Duodenal mucosa (tissue), 2 donors: ENCODE results near the gene CUEDC1.

Source experiments
- H3K27ac ChIP-seq: one replicate; pipeline ENCODE4 v1.7.0; 2013; ENCODE audit warnings: low read depth, low read length
- H3K27me3 ChIP-seq, 2 donors: one replicate each; pipeline ENCODE4 v1.7.0; 2013; ENCODE audit warnings: low read length in 2 of 2, control low read depth in 1 of 2; ENCODE audit not compliant: insufficient read depth in 2 of 2, control insufficient read depth in 1 of 2
- H3K36me3 ChIP-seq, 2 donors: one replicate each; pipeline ENCODE4 v1.7.0; 2013; ENCODE audit warnings: low read length in 2 of 2, control low read depth in 1 of 2; ENCODE audit not compliant: insufficient read depth in 2 of 2, control insufficient read depth in 1 of 2
- H3K4me1 ChIP-seq, 2 donors: one replicate each; pipeline ENCODE4 v1.7.0; 2013; ENCODE audit warnings: low read length in 2 of 2, control low read depth in 1 of 2; ENCODE audit not compliant: insufficient read depth in 2 of 2, control insufficient read depth in 1 of 2
- H3K4me3 ChIP-seq, 2 donors: one replicate each; pipeline ENCODE4 v1.7.0; 2013; ENCODE audit warnings: low read length in 2 of 2, low read depth in 1 of 2
- H3K9ac ChIP-seq, 2 donors: one replicate each; pipeline ENCODE4 v1.7.0; 2013; ENCODE audit warnings: low read length in 2 of 2, low read depth in 1 of 2
- H3K9me3 ChIP-seq, 2 donors: one replicate each; pipeline ENCODE4 v1.7.0; 2013; ENCODE audit warnings: low read length in 2 of 2, control low read depth in 1 of 2; ENCODE audit not compliant: control insufficient read depth in 1 of 2

CUEDC1 gene

GRCh38 chr17:57995076-57995956 is 40.1 kb upstream of the CUEDC1 start:
- no peaks in the 10 kb centered on the region for H3K27me3 ChIP-seq
- H3K4me3 ChIP-seq, result no peak overlapping the region
- no peak overlapping the region for H3K27ac ChIP-seq
- no peaks in the 10 kb centered on the region for H3K9me3 ChIP-seq
- peak overlapping the region in 1 of 2 donors; percentile 1 for H3K9ac ChIP-seq
- peaks cover 7 to 10% of the 10 kb centered on the region in 2 donors for H3K36me3 ChIP-seq
- H3K4me1 ChIP-seq, result peaks cover 23 to 26% of the 10 kb centered on the region in 2 donors

DNA sequence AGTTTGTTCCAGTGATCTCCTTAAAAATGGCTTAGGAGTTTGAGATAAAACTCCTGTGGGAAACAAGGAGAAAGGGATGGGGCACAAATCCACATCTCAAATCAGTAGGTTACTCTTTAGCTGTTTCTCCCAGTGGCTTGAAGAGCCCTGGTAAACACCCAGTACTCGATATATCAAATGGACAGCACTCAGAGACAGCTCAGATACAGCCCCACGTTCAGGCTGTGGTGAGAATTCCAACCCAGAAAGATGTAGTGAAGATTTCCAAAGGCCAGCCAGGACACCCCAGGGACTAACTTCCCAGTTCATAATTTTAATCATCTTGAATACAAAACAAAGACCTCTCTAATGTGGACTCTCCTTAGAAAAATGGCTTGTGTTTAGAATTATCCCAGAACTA is 39.2 kb upstream of the CUEDC1 start:
- Histone ChIP-seq H3K27me3 (no peaks in the 10 kb centered on the region), H3K9me3 (no peaks in the 10 kb centered on the region), H3K4me1 (peaks cover 25 to 26% of the 10 kb centered on the region in 2 donors), H3K27ac (no peak overlapping the region), H3K4me3 (no peak overlapping the region), H3K9ac (no peak overlapping the region), H3K36me3 (peaks cover 5 to 6% of the 10 kb centered on the region in 2 donors)

DNA sequence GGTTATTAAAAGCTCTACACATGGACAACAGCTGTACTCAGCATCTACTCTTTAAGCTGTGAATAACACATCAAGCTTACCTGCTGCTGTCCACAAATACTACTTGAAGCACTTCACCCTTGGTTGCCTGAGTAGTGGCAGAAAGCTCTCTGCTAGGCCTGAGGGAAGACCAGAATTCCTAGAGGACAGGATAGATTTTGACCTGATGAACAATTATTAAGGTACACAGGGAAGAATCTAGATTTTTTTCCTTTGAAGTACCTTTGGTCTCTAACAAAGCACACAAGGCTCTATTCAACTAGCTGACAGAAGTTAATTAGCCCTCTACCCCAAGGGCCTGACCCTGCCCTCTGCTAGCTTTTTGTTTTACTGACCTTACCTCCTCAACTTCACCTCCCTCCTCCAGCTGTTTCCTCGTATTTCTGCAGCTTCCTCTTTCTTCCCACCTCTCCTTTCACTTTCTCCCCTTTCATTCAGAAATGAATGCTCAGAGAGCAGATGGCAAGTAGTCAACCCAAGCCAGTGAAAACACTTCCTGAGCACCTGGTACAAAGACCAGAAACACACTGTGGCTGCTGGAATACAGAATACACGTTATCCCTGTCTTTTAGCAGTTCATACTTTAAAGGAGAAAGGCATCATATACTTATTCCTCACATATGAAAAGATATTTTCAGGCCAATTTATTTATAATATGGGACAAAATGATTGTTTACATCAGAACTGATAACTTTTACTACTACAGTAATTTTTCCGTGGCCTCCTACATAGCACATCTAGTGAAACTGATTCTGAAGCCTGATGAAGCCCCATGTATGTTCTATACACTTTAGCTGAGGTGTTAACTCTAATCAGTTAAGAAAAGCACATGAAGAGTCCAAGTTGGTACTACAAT is 38.5 kb upstream of the CUEDC1 start:
- H3K36me3 ChIP-seq, result peaks cover 0 to 6% of the 10 kb centered on the region in 2 donors
- H3K9me3 ChIP-seq, result no peaks in the 10 kb centered on the region
- H3K9ac ChIP-seq, result peak overlapping the region in 1 of 2 donors; percentile 35
- no peaks in the 10 kb centered on the region for H3K27me3 ChIP-seq
- peaks cover 31 to 32% of the 10 kb centered on the region in 2 donors for H3K4me1 ChIP-seq
- no peak overlapping the region for H3K4me3 ChIP-seq
- H3K27ac ChIP-seq, result no peak overlapping the region

DNA sequence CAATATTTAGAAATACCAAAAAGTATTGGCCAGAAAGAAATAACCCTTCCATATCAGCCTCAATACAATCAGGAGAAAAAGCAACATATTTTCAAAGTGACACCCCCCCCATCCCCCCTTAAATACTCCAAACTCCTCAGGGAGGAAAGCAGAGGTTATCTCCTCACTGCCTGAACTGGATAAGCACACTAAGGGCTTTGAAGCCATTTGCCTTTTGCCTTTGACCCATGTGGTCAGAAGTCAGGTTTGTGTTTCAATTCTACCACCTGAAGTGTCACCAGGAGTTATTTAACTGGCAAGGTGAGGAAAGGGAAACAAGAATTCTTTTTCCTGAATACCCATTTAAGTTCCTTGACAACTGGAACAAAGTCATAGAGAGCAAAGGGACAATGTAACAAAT is 36.3 kb upstream of the CUEDC1 start:
- no peak overlapping the region for H3K27ac ChIP-seq
- H3K4me1 ChIP-seq, result peaks cover 35 to 38% of the 10 kb centered on the region in 2 donors
- no peak overlapping the region for H3K9ac ChIP-seq

GRCh38 chr17:57990037-57990436 is 34.8 kb upstream of the CUEDC1 start:
- H3K9ac ChIP-seq, result no peak overlapping the region
- peaks cover 0 to 2% of the 10 kb centered on the region in 2 donors for H3K36me3 ChIP-seq
- H3K4me1 ChIP-seq, result peaks cover 44 to 48% of the 10 kb centered on the region in 2 donors
- H3K27me3 ChIP-seq, result no peaks in the 10 kb centered on the region
- H3K4me3 ChIP-seq, result no peak overlapping the region
- no peaks in the 10 kb centered on the region for H3K9me3 ChIP-seq
- no peak overlapping the region for H3K27ac ChIP-seq

More for the DNA sequence above, 36.3 kb upstream of the CUEDC1 start:
- Histone ChIP-seq H3K9me3 (no peaks in the 10 kb centered on the region), H3K27me3 (no peaks in the 10 kb centered on the region), H3K4me3 (no peak overlapping the region), H3K36me3 (no peaks in the 10 kb centered on the region)

DNA sequence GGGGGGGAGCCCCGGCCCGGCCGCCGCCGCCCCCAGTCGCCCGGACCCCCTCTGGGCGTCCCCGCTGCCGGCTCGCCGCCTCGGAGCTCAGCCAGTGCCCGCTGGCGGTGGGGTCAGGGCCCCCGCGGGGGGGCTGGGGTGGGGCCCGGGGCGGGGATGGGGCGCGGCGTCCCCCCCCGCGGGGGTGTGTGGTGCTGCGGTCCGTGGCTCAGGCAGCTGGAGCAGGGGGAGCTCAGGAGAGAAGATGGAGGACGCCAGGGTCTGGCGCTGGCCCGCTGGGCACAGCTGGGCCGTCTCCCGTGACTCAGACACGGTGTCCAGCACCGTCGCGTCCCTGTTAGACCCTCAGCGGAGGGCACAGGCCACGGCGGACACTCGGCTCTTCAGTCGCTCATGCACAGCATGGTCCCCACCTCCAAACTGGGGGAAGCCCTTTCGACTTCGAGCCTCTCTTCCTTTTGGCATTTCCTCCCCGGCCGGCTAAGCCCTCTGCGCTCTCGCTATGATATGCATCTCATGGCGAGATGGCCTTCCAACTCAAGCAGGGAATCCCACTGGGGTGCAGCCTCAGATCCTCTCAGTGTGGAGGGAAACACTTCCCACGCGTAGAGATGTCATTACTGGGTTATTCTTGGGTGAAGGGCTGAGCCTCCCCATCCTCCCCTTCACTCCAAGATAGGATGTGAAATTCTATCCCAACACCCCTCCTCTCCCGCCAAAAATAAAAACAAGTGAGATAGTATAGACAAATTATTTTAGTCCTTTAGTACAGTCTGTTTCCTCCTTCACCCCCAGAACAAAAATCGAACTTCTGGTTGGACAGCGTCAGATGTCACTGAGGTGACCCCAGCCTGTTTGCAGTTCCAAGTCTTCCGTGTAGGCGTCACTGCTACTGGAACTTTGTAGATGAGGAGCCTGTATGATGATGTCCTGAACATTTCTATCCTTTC is 33.4 kb upstream of the CUEDC1 start:
- Histone ChIP-seq H3K36me3 (peaks cover 0 to 8% of the 10 kb centered on the region in 2 donors), H3K4me1 (peaks cover 39 to 44% of the 10 kb centered on the region in 2 donors), H3K4me3 (peak overlapping the region; percentile 93 to 97), H3K27me3 (no peaks in the 10 kb centered on the region), H3K27ac (peak overlapping the region; percentile 85), H3K9me3 (no peaks in the 10 kb centered on the region), H3K9ac (peak overlapping the region; percentile 73 to 93)

DNA sequence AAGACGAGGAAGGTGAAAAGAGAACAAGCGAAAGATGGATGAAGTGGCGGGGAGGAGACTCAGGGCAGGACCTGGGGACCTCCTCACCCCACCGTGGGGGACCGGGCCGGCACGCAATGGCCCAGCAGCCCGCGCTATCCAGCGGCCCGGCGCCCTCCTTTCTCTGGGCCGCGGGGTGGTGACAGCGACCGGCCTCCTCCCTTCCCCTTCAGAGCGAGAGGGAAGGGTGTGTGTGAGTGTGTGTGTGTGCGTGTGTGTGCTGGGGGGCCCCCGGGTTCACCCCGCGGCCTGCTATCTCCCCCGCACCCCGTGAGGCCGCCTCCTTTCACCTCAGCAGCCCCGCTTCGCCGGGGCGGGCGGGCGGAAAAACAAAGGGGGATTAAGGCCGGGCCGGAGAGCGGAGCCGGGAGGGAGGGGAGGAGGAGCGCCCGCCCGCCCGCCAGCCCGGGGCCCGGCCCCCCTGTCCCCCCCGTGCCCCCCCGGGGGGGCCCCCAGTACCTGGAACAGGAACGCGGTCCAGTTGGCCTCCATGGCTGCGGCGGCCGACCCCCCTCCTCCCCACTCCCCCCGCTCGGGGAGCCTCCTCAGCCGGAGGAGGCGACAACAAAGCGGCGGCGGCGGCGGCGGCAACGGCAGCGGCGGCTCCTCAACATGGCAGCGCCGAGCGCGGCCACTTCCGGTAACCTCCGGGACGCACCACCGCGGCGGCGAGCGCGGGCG is 32.5 kb upstream of the CUEDC1 start, which contains the start of gene VEZF1:
VEZF1 (minus strand) TSS at position 674 of the 720 bp plus-strand sequence; CDS start at position 531, 143 bp downstream.
- Histone ChIP-seq H3K27ac (peak within 1 kb of the TSS; percentile 85), H3K9me3 (no peaks in the 10 kb centered on the region), H3K4me1 (peaks cover 38 to 43% of the 10 kb centered on the region in 2 donors), H3K27me3 (no peaks in the 10 kb centered on the region), H3K4me3 (peak within 1 kb of the TSS; percentile 93 to 97), H3K36me3 (peaks cover 0 to 10% of the 10 kb centered on the region in 2 donors), H3K9ac (peak within 1 kb of the TSS; percentile 79 to 93)

DNA sequence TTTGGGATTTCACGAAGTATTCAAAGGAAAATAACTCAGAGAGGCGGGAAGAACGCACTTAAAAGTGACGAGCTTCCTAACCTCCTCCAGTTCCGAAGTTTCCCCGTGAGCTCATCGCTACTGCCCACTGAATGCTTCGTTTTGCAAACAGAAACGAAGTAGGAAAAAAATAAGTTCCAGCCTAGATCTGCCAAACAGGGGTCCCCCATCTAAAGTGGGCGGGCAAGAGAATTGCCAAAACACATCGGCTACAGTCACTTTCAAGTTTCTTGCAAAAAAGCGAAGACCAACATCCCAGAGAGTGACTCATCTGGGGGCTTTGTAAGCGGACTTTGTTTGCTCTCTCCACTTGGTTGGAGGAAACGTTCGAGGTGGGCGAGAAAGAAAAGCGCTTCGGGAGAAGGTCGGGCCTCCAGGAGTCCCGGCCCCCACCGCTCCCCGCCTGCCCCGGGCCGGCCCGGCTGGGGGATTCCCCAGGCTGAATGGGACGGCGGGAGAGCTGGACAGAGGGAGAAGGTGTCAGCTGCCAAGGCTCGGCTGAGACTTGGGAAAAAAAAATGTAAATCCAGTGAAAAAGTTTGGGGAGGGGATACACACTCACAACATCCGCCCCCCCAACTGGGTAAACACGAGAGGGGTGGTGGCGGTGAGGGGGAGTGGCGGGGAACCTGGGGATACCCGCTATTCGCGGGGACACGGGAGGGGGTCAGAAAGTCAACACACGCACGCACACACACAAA is 31.8 kb upstream of the CUEDC1 start:
- peak overlapping the region; percentile 79 to 80 for H3K9ac ChIP-seq
- H3K36me3 ChIP-seq, result peaks cover 0 to 16% of the 10 kb centered on the region in 2 donors
- H3K27ac ChIP-seq, result peak overlapping the region; percentile 85
- no peaks in the 10 kb centered on the region for H3K27me3 ChIP-seq
- peak overlapping the region; percentile 67 to 94 for H3K4me3 ChIP-seq
- peaks cover 44 to 48% of the 10 kb centered on the region in 2 donors for H3K4me1 ChIP-seq
- H3K9me3 ChIP-seq, result no peaks in the 10 kb centered on the region
